Effector CD4-positive, alpha-beta T cell (primary cell): ENCODE results near the gene SH3PXD2B. TPM values are rescaled to one million over a fixed set of nuclear protein-coding genes. Genes with fewer than 3 reads are reported as not detected.

Experiments
- DNase-seq: peaks from one replicate; pipeline ENCODE4 v3.0.0-alpha.2; 2020
- total RNA-seq: gene quantifications from one replicate; lab custom pipeline; 2026; lab: John Stamatoyannopoulos, UW

The SH3PXD2B gene
- total RNA-seq: not detected

DNA sequence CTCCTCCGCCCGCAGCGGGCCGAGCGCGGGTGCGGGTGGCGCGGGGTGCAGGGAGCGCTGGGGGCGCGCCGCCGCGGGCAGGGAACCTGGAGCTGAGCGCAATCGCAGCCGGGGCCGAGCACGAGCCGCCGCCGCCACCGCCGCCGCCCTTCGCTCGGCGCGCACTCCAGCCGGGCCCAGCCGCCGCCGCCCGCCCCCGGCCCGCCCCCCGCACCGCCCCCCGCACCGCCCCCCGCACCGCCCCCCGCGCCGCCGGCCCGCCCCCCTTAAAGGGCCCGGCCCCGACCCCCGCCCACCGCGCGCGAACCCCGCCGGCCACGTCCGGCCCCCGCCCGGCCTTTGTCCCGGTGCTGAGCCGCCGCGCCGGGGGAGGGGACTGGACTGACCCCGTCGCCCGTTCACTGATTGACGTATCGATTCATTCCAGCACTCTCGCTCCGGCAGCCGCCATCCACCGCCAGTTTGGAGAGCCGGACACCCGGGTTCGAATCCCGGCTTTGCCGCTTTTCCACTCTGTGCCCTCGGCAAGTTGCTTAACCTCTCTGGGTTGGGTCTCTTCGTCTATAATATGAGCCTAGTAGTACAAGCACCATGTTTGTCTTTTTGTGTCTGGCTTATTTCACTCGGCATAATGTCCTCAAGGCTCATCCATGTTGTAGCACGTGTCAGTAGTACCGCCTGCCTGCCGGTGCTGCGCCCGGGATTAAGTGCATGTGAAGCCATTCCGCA is at the start of gene SH3PXD2B:
Gene SH3PXD2B, minus strand, starts transcription at position 168 of the 729 bp plus-strand sequence. CDS start 173 bp downstream, outside the sequence.
- DNase-seq: no peak

- no peak for DNase-seq
Measured at GRCh38 chr5:172502969-172503368, 48.6 kb upstream of the SH3PXD2B start.

GRCh38 chr5:172502410-172502809 is 48.1 kb upstream of the SH3PXD2B start:
- no peak for DNase-seq

GRCh38 chr5:172501708-172502320 is 47.5 kb upstream of the SH3PXD2B start:
- DNase-seq: no peak

DNA sequence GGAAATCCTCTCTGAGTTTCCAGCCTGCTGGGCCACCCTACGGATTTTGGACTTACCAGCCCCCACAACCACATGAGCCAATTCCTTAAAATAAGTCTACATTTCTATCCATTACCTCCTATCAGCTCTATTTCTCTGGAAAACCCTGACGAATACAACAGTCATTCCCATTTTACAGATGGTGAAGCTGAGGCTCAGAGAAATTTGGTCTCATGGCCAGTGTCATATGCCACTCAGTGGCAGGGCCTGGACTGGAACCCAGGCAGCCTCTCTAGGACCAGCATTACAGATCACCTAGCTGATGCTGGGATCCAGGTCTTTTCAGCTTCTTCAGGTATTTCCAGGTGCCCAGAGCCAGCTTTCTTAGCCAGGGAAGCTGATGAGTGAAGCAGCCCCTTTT is 45.0 kb upstream of the SH3PXD2B start:
- DNase-seq: no peak

DNA sequence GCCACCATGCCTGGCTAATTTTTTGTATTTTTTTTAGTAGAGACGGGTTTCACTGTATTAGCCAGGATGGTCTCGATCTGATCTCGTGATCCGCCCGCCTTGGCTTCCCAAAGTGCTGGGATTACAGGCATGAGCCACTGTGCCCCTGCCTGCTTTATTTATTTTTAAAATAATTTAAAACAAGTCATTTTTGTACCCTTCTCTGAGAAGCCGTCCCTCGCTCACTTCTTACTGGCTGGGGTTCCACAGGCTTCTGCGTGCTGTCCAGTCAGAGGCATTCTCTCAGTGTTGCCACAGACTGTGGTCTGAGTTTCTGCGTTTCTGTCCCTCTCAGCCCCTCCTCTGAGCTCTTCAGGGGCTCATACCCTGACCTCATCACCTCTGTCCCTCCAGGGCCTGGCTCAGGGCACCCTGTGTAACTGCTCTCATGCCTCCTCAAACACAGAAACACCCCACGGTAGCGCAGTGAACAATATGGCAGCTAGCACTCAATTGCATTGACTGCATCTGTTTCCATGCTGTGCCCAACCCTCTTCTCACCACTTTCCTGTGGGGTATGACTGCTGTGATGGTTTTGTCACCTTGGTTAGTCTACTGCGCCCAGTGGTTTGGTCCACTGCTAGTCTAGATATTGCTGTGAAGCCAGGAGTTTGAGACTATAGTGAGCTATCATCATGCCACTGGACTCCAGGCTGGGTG is 44.3 kb upstream of the SH3PXD2B start:
- DNase-seq: no peak

DNA sequence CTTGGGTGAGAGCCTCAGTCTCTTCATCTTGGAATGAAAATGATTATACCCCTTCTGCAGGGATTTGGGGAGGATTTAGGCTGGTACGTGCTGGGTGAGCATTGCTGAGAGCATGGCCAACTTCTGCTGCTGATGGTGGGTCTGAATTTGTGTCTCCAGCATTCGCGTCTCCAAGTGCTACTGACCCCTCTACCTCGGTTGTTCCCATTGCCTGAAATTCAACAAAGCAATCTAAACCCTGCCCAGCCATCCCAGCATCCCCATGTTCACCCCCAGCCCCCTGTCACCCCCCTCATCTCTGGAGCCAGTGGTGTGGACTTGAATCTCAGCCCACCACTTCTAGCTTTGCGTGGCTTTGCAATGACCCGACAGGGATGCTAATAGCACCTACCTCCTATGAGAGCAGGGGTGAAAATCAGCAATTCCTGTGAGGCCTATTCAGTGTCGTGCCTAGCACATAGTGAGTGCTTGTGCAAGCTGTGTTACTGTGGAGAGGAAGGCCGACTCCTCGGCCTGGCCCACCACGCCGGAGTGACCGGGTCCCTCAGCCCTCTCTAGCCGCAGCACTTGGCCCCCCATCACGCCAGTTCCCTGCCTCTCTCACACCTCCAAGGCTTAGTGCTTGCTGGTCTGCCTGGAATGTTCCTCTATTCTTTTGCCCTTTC is 43.4 kb upstream of the SH3PXD2B start:
- DNase-seq: no peak

GRCh38 chr5:172496671-172497371 is 42.5 kb upstream of the SH3PXD2B start:
- no peak for DNase-seq

- no peak for DNase-seq
Measured at GRCh38 chr5:172494630-172495505, 40.5 kb upstream of the SH3PXD2B start.

DNA sequence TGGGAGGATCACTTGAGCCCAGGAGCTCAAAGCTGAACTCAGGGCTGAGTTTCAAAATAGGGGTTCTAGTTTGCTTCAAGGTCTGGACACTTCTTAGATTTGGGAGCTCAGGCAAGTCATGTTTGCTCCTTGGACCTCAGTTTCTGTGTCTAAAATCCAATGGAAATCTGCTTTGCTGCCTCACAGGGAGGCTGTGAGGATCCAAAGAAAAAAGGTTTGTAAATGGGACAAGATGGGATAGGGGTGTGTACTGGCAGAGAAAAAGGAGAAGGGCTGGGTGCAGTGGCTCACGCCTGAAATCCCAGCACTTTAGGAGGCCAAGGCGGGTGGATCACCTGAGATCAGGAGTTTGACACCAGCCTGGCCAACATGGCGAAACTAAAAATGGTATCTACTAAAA is 39.6 kb upstream of the SH3PXD2B start:
- no peak for DNase-seq

- no peak for DNase-seq
Measured at GRCh38 chr5:172493461-172493860, 39.1 kb upstream of the SH3PXD2B start.

DNA sequence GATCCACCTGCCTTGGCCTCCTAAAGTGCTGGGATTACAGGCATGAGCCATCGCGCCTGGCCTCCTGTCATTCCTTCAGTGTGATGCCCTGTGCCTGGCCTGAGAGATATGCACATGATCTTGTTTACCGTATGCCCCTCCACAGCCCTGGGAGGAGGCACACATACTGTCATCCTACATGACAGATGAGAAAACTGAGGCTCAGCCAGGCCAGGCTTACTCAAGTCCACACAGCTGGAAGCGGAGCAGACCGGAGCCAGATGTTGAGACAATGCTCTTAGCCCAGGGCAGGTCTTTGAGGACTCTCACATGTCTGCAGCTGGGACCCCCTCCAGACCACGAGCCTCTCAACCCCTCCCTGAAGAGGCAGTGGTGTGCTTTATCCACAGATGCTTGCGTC is 38.7 kb upstream of the SH3PXD2B start:
- no peak for DNase-seq

- no peak for DNase-seq
Measured at GRCh38 chr5:172492097-172492840, 37.9 kb upstream of the SH3PXD2B start.

DNA sequence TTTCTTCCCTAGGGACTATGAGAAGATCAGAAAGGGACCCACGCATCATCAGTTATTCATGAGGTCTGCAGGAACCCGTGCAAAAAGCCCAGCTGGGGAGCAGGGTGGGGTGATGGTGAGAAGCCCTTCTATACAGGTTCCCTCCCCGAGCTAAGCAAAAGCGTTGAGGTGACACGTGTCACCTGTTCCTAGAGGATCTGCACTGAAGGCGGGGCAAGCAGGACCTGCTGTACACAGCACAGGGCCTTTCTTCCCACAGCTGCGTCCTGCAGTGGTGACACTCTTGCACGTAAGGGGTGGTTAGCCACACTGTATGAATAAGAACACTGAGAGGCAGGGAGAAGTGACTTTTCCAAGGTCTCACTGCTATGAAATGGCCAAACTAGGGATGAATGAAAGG is 37.2 kb upstream of the SH3PXD2B start:
- DNase-seq: no peak

- no peak for DNase-seq
Measured at GRCh38 chr5:172490514-172491461, 36.5 kb upstream of the SH3PXD2B start.

GRCh38 chr5:172488221-172488620 is 33.9 kb upstream of the SH3PXD2B start:
- DNase-seq: no peak

DNA sequence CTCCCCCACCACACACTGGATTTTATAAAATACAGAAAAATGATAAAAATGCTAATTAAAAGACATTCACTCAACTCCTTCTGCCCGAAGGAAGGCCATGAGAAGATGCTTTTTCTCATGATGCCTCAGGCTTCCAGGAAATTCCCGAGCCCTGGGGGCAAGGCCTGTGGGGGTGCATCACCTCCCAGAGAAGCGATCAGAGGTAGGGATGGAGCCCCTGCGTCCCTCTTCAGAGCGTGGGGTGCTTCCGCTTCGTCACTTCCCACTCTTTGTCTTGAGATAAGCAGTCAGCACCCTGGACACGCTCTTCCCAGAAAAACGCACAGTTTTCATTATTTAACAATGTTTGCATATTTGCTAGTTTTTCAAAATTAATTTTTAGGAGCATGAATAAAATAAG is 33.3 kb upstream of the SH3PXD2B start:
- DNase-seq: no peak

DNA sequence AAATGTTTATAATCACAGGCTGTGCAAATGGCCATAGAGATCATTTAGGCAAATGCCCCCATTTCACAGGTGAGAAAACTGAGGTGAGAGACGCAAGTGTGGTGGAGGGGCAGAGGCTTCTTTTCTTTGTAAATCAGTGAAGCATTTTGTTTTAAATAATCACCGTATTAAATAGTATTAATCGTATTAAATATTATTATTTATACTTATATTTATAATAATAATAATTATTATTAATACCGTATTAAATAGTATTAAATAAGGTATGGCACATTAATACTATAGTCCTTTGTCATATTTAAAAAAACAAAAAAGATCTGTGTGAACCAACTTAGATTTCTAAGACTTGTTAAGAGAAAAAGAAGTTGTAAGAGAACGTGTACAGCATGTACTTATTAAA is 32.6 kb upstream of the SH3PXD2B start:
- DNase-seq: no peak

GRCh38 chr5:172486451-172486850 is 32.1 kb upstream of the SH3PXD2B start:
- no peak for DNase-seq
